GM21576 (cell line): Measurements from ENCODE around the gene ZNHIT1.
"Not testable (repeated sequence)": the region's sequence is repeated elsewhere in the genome, so short reads cannot be mapped to it uniquely, and the experiment has no call there.

ENCODE experiments used
- ATAC-seq: cut with Tn5 transposase; IDR thresholded peaks from one replicate; pipeline ENCODE4 v1.9.1; 2021; ENCODE audit warnings: mild to moderate bottlenecking, moderate library complexity; ENCODE audit not compliant: unreplicated experiment

The ZNHIT1 gene

GRCh38 chr7:101240226-101241014, 22.5 kb downstream of the ZNHIT1 start:
- ATAC-seq, result no peak

- no peak for ATAC-seq
Measured at GRCh38 chr7:101241015-101241363, 23.0 kb downstream of the ZNHIT1 start.

- no peak for ATAC-seq
Measured at GRCh38 chr7:101241443-101242349, 23.7 kb downstream of the ZNHIT1 start.

DNA sequence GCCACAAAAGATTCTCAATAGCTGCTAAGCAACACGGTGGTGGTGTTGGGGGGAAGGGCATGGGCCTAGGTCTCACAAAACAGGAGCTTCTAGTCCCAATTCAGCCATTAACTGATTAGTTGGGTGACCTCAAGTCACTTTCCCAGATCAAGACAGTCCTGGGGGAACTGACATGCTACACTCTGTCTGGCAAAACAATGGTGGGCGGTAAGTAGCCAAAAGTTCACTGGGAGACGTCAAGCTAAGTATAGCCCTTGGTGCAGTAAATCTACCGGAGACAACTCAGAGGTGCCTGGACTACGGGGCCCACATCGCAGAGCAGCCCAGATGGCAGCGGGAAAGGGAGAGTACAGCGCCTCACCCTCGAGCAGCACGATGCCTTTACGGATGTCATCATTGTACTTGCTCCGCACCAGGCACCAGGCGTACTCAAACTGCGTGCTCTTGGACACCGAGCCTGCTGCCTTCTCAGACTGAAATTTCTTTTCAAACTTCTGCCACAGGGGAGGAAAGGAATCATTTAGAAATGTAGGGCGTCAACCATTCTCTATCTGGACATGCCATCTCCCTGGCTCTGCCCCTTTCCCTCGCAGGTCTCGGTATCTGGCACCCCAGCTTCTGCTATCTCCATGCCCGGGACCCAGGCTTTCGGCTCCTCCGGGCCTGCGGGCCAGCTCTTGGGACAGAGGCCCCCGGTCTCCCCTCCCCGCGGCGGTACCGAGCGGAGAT, 25.8 kb downstream of the ZNHIT1 start:
- no peak for ATAC-seq

DNA sequence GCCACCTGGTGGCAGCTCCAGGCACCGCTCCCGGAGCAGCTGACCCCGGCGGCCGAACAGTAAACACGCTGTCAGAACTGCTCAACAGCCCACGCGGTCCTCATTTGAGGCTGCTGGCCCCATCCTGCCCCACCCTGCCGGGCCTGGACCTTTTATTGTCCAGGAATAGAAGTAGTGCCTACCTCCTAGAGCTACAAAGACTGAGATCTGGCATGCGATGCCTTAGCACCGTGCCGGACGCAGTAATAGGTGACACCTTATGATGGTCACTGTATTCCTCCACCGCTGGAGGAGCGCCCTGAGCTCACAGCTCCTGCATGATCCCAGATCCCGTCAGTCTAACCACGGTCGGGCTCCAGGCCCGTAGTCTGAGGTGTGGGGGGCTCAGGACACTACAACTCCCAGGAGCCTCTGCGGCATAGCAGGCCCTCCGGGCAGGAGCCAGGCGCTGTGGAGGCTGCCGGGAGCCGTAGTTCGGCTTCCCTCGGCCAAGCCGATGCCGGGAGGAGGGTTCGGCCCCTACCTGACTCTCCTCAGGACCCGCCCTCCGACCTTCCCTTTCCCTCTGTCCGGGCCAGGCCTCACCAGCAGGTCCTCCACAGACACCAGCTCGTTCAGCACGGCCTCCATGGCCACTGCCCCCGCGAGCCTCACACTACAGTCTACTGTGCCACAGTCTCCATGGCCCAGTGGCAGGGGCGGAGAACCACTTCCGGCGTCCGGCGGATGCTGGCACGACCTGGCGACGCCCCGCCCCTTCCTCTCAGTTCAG, 26.6 kb downstream of the ZNHIT1 start, which contains the start of gene FIS1:
Gene FIS1 (minus strand): TSS at position 707 of the 772 bp plus-strand sequence. CDS start 77 bp downstream, at position 630.
- ATAC-seq, result peak; percentile 89

- no peak for ATAC-seq
Measured at GRCh38 chr7:101245147-101245668, 27.2 kb downstream of the ZNHIT1 start.

DNA sequence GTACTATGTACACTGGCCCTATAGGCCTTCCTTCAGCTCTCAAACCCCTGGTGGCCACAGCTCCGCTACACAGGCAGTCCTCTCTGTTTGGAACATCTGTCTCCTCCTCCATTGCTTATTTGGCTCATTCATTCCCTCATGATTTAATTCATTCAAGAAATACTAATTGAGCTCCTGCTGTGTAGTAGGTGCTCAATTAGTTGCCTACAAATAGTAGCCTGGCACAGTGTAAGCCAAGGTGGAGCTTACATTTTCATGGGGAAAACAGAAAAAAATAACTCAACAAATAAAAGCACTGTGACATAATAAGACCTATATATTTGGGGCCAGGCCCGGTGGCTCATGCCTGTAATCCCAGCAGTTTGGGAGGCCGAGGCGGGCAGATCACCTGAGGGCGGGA, 30.3 kb downstream of the ZNHIT1 start:
- ATAC-seq, result no peak

GRCh38 chr7:101250324-101250723, 32.4 kb downstream of the ZNHIT1 start:
- ATAC-seq, result peak; percentile 46

- peak; percentile 92 for ATAC-seq
Measured at GRCh38 chr7:101251871-101252659, 34.1 kb downstream of the ZNHIT1 start.

DNA sequence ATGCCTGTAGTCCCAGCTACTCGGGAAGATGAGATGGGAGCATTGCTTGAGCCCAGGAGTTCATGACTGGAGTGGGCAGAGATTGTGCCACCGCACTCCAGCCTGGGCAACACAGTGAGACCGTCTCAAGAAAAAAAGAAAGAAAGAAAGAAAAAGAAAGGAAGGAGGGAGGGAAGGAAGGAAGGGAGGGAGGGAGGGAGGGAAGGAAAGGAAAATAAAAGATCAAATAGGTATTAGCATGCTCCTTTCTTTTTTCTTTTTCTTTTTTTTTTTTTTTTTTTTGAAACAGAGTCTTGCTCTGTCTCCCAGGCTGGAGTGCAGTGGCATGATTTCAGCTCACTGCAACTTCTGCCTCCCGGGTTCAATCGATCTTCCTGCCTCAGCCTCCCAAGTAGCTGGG, 35.2 kb downstream of the ZNHIT1 start:
- ATAC-seq, result not testable (repeated sequence)

- ATAC-seq, result no peak
Measured at GRCh38 chr7:101255796-101256195, 37.8 kb downstream of the ZNHIT1 start.

DNA sequence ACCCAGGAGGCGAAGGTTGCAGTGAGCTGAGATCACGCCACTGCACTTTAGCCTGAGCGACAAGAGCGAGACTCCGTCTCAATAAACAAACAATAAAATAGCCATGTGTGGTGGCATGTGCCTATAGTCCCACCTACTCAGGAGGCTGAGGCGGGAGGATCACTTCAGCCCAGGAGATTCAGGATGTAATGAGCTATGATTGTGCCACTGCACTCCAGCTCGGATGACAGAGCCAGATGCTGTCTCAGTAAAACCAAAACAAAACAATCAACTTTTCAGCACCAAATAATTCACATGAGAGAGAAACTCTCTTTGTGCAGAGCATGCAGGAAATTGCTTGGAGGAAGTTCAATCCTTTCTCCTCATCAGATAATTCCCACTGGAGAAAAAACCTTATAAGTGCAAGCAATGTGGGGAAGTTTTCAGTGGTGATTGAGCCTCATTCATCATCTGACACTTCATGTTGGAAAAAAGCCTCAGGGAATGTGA, 40.3 kb downstream of the ZNHIT1 start:
- no peak for ATAC-seq

DNA sequence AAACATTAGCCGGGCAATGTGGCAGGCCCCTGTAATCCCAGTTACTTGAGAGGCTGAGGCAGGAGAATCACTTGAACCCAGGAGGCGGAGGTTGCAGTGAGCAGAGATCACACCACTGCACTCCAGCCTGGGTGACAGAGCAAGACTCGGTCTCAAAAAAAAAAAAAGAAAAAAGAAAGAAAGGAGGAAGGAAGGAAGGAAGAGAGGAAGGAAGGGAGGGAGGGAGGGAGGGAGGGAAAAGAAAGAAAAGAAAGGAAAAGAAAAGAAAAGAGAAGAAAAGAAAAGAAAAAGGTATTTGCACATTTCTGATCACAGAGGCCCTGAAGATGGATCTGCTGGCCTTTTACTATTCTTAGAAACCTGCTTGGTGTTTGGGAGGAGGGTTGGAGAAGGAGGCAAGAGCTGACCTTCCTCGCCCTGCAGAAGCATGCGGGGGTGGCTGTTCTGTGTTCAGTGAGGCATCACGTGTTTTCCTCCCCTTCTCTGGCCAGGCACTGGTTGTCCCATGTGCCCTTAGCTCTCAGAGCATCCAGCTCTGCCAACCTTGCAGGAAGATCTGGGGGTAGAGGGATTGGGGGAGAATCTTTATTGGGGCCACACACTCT, 46.2 kb downstream of the ZNHIT1 start:
- ATAC-seq, result not testable (repeated sequence)

- ATAC-seq, result no peak
Measured at GRCh38 chr7:101265622-101266516, 47.9 kb downstream of the ZNHIT1 start.

DNA sequence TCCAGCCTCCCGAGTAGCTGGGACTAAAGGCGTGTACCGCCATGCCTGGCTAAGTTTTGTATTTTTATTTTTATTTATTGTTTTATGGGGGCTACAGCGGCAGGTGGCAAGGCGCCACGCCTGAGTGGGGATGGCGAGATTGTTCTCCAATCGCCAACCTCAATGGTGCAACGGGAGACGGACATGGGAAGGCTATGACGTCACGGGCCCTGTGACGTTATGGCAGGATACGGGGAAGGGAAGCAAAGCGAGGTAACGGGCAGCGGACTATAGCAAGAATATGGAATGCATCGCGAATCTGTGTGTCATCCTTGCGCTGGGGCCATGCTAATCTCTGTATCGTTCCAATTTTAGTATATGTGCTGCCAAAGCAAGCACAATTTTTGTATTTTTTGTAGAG, 51.7 kb downstream of the ZNHIT1 start:
- ATAC-seq, result no peak

GRCh38 chr7:101271021-101271420, 53.1 kb downstream of the ZNHIT1 start:
- no peak for ATAC-seq

- no peak for ATAC-seq
Measured at GRCh38 chr7:101273206-101273605, 55.2 kb downstream of the ZNHIT1 start.
